ENCODE results near the gene ELP1.
"Not testable (repeated sequence)": the region's sequence is repeated elsewhere in the genome, so short reads cannot be mapped to it uniquely, and the experiment has no call there.

ELP1 gene

DNA sequence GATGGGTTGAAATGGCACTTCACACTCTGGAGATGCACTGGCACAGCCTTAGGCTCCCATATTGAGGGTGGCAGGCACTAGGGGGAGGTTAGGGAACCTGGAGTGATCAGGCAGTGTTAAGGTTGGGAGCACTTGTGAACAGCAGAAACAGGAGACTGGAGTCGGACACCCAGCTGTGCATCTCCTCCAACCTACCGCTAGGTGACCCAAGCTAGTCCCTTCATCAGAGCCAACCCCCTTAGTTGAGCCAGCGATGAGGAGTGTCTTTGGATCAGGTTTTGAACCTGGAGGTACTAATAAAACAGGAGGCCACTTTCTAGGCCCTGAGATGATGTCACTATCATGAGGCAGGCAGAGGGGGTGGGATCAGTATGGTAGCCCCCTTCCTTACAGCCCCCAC is 79.8 kb downstream of the ELP1 start:
- H3K9ac ChIP-seq (ENCODE audit: low read length), result no peak overlapping the region
- H3K4me2 ChIP-seq (ENCODE audit: low read length), result no peak overlapping the region
- H3K36me3 ChIP-seq (replicated peaks; ENCODE audit: low read depth, low read length), result no peaks in the 10 kb centered on the region
- H3K27me3 ChIP-seq (ENCODE audit: low read depth, low read length), result no peaks in the 10 kb centered on the region; the same call in 1 of the 2 replicates
- no peak overlapping the region for H3K4me3 ChIP-seq (ENCODE audit: low read length)
- H3K79me2 ChIP-seq (ENCODE audit: low read length), result no peaks in the 10 kb centered on the region
- no peaks in the 10 kb centered on the region for H4K20me1 ChIP-seq (ENCODE audit: insufficient read depth, low read length)
- H2AFZ ChIP-seq (ENCODE audit: low read depth, low read length), result no peak overlapping the region
- H3K9me3 ChIP-seq (ENCODE audit: insufficient read depth, low read length), result no peaks in the 10 kb centered on the region
- no peak overlapping the region for H3K27ac ChIP-seq (ENCODE audit: low read length)
- TF ChIP-seq, protein P1, sequence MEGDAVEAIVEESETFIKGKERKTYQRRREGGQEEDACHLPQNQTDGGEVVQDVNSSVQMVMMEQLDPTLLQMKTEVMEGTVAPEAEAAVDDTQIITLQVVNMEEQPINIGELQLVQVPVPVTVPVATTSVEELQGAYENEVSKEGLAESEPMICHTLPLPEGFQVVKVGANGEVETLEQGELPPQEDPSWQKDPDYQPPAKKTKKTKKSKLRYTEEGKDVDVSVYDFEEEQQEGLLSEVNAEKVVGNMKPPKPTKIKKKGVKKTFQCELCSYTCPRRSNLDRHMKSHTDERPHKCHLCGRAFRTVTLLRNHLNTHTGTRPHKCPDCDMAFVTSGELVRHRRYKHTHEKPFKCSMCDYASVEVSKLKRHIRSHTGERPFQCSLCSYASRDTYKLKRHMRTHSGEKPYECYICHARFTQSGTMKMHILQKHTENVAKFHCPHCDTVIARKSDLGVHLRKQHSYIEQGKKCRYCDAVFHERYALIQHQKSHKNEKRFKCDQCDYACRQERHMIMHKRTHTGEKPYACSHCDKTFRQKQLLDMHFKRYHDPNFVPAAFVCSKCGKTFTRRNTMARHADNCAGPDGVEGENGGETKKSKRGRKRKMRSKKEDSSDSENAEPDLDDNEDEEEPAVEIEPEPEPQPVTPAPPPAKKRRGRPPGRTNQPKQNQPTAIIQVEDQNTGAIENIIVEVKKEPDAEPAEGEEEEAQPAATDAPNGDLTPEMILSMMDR (IDR thresholded peaks at IDR 0.05; ENCODE audit: low read depth, low read length), result no peak
- no peak for TF ChIP-seq EZH2phosphoT487 (IDR thresholded peaks at IDR 0.05; ENCODE audit: low read depth)
- H3K4me1 ChIP-seq (ENCODE audit: low read length), result no peaks in the 10 kb centered on the region

DNA sequence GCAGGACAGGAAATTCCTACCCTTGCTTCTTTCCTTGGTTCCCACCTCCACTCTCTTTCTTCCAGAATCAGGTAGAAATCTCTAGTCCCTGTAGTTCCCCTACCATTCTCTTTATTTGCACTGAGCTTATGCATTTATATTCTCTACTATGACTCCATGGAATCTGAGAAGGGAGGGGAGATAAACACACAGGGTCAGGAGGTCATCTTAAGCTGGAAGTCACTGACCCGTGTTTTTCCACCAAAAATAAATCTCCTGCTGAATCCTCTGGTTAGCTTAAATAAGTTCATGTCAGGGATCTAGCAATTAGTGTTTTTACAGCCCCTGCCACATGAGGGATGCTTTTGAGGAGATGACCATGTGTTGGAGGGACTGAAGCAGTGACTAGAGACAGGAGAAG is 81.8 kb downstream of the ELP1 start:
- Histone ChIP-seq H3K4me2 (ENCODE audit: low read length) (no peak overlapping the region), H3K9me3 (ENCODE audit: insufficient read depth, low read length) (no peaks in the 10 kb centered on the region), H4K20me1 (ENCODE audit: insufficient read depth, low read length) (no peaks in the 10 kb centered on the region), H3K36me3 (replicated peaks; ENCODE audit: low read depth, low read length) (no peaks in the 10 kb centered on the region), H3K27ac (ENCODE audit: low read length) (no peak overlapping the region), H3K27me3 (ENCODE audit: low read depth, low read length) (no peaks in the 10 kb centered on the region; the same call in 1 of the 2 replicates), H3K4me3 (ENCODE audit: low read length) (no peak overlapping the region), H2AFZ (ENCODE audit: low read depth, low read length) (no peak overlapping the region), H3K79me2 (ENCODE audit: low read length) (no peaks in the 10 kb centered on the region), H3K4me1 (ENCODE audit: low read length) (no peaks in the 10 kb centered on the region), H3K9ac (ENCODE audit: low read length) (no peak overlapping the region)
- TF ChIP-seq, protein P1 (IDR thresholded peaks at IDR 0.05; ENCODE audit: low read depth, low read length), result no peak
- no peak for TF ChIP-seq EZH2phosphoT487 (IDR thresholded peaks at IDR 0.05; ENCODE audit: low read depth)

DNA sequence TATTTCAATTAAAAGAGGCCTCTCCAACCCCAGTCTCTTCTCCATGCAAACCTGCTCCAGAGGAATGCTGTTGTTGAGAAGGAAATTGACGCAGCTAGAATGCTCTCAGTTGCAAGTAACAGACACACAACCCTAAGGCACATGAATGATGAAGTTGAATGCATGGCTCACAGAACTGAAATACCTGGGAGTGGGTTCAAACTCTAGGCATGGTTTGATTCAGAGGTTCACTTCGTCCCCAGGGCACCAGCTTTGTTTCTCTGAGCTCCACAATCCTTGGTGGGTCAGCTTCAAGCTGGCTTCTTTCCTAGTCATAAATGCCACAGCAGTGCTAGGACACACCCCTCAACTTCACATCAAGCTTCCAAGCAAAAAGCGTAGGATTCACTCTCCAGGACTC is 82.8 kb downstream of the ELP1 start:
- no peak overlapping the region for H3K4me3 ChIP-seq (ENCODE audit: low read length)
- H3K4me2 ChIP-seq (ENCODE audit: low read length), result no peak overlapping the region
- H3K9me3 ChIP-seq (ENCODE audit: insufficient read depth, low read length), result no peaks in the 10 kb centered on the region
- no peak overlapping the region for H3K9ac ChIP-seq (ENCODE audit: low read length)
- H3K4me1 ChIP-seq (ENCODE audit: low read length), result no peaks in the 10 kb centered on the region
- no peaks in the 10 kb centered on the region for H4K20me1 ChIP-seq (ENCODE audit: insufficient read depth, low read length)
- H3K27ac ChIP-seq (ENCODE audit: low read length), result no peak overlapping the region
- no peak overlapping the region for H2AFZ ChIP-seq (ENCODE audit: low read depth, low read length)
- H3K79me2 ChIP-seq (ENCODE audit: low read length), result no peaks in the 10 kb centered on the region
- H3K27me3 ChIP-seq (ENCODE audit: low read depth, low read length), result peaks cover 6% of the 10 kb centered on the region
- H3K36me3 ChIP-seq (replicated peaks; ENCODE audit: low read depth, low read length), result no peaks in the 10 kb centered on the region
- TF ChIP-seq, protein P1 (IDR thresholded peaks at IDR 0.05; ENCODE audit: low read depth, low read length), result no peak
- TF ChIP-seq EZH2phosphoT487 (IDR thresholded peaks at IDR 0.05; ENCODE audit: low read depth), result no peak

DNA sequence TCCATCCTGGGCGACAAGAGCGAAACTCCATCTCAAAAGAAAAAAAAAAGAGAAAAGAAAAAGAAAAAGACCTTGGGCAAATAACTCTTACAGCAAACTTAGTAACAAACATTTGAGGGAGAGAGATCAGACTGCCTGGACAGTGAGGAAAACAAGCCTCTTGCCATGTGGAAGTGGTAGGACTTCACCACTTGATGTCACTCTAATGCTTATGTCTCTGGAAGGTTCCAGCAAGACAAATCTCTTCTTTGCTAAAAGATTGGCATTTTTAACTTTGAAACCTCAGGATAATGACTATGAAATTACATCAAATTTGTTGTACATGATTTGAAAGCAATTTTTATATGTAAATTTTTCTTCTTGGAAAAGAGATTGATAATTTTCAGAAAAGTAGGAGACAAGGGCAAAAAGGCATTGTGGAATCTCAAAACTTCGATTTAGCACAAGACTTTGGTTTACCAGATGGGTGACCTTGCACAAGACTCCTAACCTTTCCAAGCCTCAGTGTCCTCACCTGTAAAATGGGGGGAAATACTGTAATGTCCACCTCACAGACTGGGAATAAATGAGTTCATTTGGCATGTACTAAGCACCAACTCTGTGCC is 83.5 kb downstream of the ELP1 start:
- Histone ChIP-seq H2AFZ (ENCODE audit: low read depth, low read length) (no peak overlapping the region), H3K4me1 (ENCODE audit: low read length) (no peaks in the 10 kb centered on the region), H3K79me2 (ENCODE audit: low read length) (no peaks in the 10 kb centered on the region), H3K4me3 (ENCODE audit: low read length) (no peak overlapping the region), H3K36me3 (replicated peaks; ENCODE audit: low read depth, low read length) (no peaks in the 10 kb centered on the region), H3K27me3 (ENCODE audit: low read depth, low read length) (peaks cover 11% of the 10 kb centered on the region), H3K9me3 (ENCODE audit: insufficient read depth, low read length) (no peaks in the 10 kb centered on the region), H3K27ac (ENCODE audit: low read length) (no peak overlapping the region), H3K9ac (ENCODE audit: low read length) (no peak overlapping the region), H4K20me1 (ENCODE audit: insufficient read depth, low read length) (no peaks in the 10 kb centered on the region), H3K4me2 (ENCODE audit: low read length) (no peak overlapping the region)
- TF ChIP-seq EZH2phosphoT487 (IDR thresholded peaks at IDR 0.05; ENCODE audit: low read depth), result no peak
- TF ChIP-seq, protein P1 (IDR thresholded peaks at IDR 0.05; ENCODE audit: low read depth, low read length), result peak; percentile 62

DNA sequence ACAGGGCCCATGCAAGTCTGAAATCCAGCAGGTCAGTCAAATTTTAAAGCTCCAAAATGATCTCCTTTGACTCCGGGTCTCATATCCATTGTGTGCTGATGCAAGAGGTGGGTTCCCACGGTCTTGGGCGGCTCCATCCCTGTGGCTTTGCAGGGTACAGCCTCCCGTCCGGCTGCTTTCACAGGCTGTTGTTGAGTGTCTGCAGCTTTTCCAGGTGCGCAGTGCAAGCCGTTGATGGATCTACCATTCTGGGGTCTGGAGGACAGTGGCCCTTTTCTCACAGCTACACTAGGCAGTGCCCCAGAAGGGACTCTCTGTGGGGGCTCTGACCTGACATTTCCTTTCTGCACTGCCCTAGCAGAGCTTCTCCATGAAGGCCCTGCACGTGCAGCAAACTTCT is 85.6 kb downstream of the ELP1 start:
- H4K20me1 ChIP-seq (ENCODE audit: insufficient read depth, low read length); H3K9ac ChIP-seq (ENCODE audit: low read length); H3K79me2 ChIP-seq (ENCODE audit: low read length): not testable (repeated sequence)

More for the DNA sequence above, 85.6 kb downstream of the ELP1 start:
- H3K4me2 ChIP-seq (ENCODE audit: low read length); H3K4me1 ChIP-seq (ENCODE audit: low read length); H2AFZ ChIP-seq (ENCODE audit: low read depth, low read length); H3K9me3 ChIP-seq (ENCODE audit: insufficient read depth, low read length); H3K27ac ChIP-seq (ENCODE audit: low read length); H3K36me3 ChIP-seq (replicated peaks; ENCODE audit: low read depth, low read length); H3K4me3 ChIP-seq (ENCODE audit: low read length): not testable (repeated sequence)
- peaks cover 21% of the 10 kb centered on the region for H3K27me3 ChIP-seq (ENCODE audit: low read depth, low read length)

All from OCI-LY3 (cell line).